Tibial artery (tissue), 4 donors: ENCODE measurements around the gene CATSPERZ.

ENCODE experiments used
- DNase-seq, 2 donors: peaks; one replicate each; pipeline ENCODE4 v3.0.0-alpha.2; 2019
- H3K27ac ChIP-seq, 2 donors: fragments of 200-600 bp; sonication (generic) in 1 of 2; 1 replicate in 1 of 2; 2 replicates in 1 of 2; pipeline ENCODE4 v1.5.1; 2018 to 2019; ENCODE audit warnings: mild to moderate bottlenecking in 1 of 2
- H3K27me3 ChIP-seq, 2 donors: fragments of 200-600 bp; sonication (generic) in 1 of 2; one replicate each; pipeline versions ENCODE4 v1.5.1 to v1.6.0; 2016 to 2019
- H3K36me3 ChIP-seq, 3 donors: fragments of 200-600 bp; sonication (generic) in 2 of 3; one replicate each; pipeline ENCODE4 v1.5.1; 2016 to 2019; ENCODE audit warnings: mild to moderate bottlenecking in 2 of 3
- H3K4me1 ChIP-seq, 4 donors: fragments of 200-600 bp; sonication (generic) in 2 of 4; 1 replicate in 3 of 4; 2 replicates in 1 of 4; pipeline ENCODE4 v1.5.1; 2016 to 2019
- H3K4me3 ChIP-seq, 2 donors: fragments of 200-600 bp; sonication (generic) in 1 of 2; 1 replicate in 1 of 2; 2 replicates in 1 of 2; pipeline ENCODE4 v1.5.1; 2018 to 2019; ENCODE audit warnings: mild to moderate bottlenecking in 2 of 2
- H3K9me3 ChIP-seq, 3 donors: fragments of 200-600 bp; sonication (generic) in 1 of 3; one replicate each; pipeline ENCODE4 v1.5.1; 2016 to 2019
- intact Hi-C: fragments of 100-400 bp; cut with DNase I; formaldehyde crosslinking; loops from one replicate; pipeline ENCODE4 v1.15.0; 2023; ENCODE audit warnings: low total_unique reads
- TF ChIP-seq, protein P1 (sequence below), 2 experiments: fragments of 200-600 bp in 1 of 2; fragments of 450-650 bp in 1 of 2; IDR thresholded peaks; one replicate each; pipeline ENCODE4 v1.5.1; 2017 to 2019; ENCODE audit warnings: antibody characterized with exemption in 2 of 2, mild to moderate bottlenecking in 1 of 2, moderate library complexity in 1 of 2

Gene CATSPERZ

DNA sequence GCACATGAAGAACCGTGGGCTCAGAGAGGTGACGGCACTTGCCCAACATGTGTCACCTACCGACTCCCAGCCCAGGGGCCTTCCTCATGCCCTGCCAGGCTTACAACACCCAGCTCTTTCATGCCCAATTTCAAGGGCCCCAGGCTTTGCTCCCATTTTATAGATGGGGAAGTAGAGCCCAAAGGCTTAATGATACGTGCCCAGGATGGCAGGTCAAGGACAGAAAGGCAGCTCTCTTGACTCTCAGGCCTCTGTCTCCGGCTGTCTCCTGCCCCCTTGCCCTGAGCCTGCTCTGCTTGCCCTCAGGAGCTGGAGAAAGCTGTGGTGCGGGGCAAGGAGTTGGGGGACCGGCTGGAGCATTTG, 48.8 kb downstream of the CATSPERZ start:
- Histone ChIP-seq H3K9me3 (no peaks in the 10 kb centered on the region), H3K27me3 (no peaks in the 10 kb centered on the region), H3K36me3 (no peaks in the 10 kb centered on the region), H3K4me1 (peaks cover 0 to 7% (median 0%) of the 10 kb centered on the region in 4 donors), H3K4me3 (no peak overlapping the region), H3K27ac (no peak overlapping the region)
- TF ChIP-seq, protein P1, sequence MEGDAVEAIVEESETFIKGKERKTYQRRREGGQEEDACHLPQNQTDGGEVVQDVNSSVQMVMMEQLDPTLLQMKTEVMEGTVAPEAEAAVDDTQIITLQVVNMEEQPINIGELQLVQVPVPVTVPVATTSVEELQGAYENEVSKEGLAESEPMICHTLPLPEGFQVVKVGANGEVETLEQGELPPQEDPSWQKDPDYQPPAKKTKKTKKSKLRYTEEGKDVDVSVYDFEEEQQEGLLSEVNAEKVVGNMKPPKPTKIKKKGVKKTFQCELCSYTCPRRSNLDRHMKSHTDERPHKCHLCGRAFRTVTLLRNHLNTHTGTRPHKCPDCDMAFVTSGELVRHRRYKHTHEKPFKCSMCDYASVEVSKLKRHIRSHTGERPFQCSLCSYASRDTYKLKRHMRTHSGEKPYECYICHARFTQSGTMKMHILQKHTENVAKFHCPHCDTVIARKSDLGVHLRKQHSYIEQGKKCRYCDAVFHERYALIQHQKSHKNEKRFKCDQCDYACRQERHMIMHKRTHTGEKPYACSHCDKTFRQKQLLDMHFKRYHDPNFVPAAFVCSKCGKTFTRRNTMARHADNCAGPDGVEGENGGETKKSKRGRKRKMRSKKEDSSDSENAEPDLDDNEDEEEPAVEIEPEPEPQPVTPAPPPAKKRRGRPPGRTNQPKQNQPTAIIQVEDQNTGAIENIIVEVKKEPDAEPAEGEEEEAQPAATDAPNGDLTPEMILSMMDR (IDR thresholded peaks at IDR 0.05): no peak
- intact Hi-C loops: no loop called here
- no peak for DNase-seq

DNA sequence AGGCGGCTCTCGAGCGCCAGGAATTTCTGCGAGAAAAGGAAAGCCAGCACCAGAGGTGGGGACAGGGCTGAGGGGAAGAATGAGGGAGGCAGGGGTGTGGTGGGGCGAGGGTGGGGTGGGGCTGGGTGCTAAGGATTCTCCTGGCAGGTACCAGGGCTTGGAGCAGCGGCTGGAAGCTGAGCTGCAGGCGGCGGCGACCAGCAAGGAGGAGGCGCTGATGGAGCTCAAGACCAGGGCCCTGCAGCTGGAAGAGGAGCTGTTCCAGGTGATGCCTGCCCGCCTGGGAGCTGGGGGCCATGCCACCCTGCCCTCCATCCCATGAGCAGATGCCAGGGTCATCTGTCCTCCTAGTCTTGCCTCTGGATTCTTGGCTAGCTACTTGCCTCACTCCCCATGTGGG, 49.2 kb downstream of the CATSPERZ start:
- intact Hi-C loops: no loop called here
- H3K4me3 ChIP-seq: no peak overlapping the region
- H3K4me1 ChIP-seq: peaks cover 0 to 7% (median under 1%) of the 10 kb centered on the region in 4 donors
- H3K27me3 ChIP-seq: no peaks in the 10 kb centered on the region
- TF ChIP-seq, protein P1 (IDR thresholded peaks at IDR 0.05): no peak
- H3K27ac ChIP-seq: no peak overlapping the region
- H3K9me3 ChIP-seq: no peaks in the 10 kb centered on the region
- DNase-seq: no peak
- H3K36me3 ChIP-seq: no peaks in the 10 kb centered on the region

DNA sequence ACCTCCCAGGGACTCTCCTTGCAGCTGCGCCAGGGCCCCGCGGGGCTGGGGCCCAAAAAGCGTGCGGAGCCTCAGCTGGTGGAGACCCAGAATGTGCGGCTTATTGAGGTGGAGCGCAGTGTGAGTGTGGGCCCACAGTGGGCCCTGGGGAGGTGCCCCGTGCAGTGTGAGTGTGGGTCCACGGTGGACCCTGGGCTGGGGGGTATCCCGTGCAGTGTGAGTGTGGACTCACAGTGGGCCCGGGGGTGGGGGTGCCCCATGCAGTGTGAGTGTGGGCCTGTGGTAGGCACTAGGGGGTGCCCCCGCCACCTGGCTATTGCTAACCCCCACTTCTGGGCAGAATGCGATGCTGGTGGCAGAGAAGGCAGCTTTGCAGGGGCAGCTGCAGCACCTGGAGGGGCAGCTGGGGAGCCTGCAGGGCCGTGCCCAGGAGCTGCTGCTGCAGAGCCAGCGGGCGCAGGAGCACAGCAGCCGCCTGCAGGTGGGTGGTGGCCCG, 51.0 kb downstream of the CATSPERZ start:
- DNase-seq: no peak
- Histone ChIP-seq H3K36me3 (no peaks in the 10 kb centered on the region), H3K27ac (no peak overlapping the region), H3K4me3 (no peak overlapping the region), H3K9me3 (no peaks in the 10 kb centered on the region), H3K27me3 (no peaks in the 10 kb centered on the region), H3K4me1 (peaks cover 0 to 19% (median 10%) of the 10 kb centered on the region in 4 donors)
- intact Hi-C loops: no loop called here
- TF ChIP-seq, protein P1 (IDR thresholded peaks at IDR 0.05): no peak

DNA sequence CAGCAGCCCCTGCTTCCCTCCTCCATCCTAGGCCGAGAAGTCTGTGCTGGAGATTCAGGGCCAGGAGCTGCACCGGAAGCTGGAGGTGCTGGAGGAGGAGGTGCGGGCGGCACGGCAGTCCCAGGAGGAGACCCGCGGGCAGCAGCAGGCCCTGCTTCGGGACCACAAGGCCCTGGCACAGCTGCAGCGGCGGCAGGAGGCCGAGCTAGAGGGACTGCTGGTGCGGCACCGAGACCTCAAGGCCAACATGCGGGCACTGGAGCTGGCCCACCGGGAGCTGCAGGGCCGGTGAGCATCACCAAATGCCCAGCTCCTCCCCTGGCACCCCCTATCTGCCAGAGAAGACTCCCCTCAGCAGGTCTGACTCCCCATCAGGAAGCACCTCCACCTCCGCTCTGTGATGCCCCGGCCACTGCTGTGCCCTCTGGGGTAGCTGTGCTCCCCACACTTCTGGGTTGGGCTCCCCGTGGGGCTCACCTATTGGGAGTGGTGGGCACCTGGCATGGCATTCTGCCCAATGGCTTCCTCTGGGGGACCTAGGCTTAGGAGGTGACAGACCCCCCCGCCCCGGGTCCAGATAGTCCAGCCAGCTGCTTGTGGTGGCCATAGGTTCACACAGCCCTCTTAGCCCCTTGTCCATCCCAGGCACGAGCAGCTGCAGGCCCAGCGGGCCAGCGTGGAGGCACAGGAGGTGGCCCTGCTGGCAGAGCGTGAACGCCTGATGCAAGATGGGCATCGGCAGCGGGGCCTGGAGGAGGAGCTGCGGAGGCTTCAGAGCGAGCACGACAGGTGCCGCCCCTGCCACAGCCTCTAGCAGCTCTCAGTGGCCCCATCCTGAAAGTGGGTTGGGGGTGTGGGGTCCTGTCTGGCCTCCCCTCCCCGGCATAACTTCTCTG, 52.2 kb downstream of the CATSPERZ start:
- Histone ChIP-seq H3K4me1 (peaks cover 0 to 24% (median 12%) of the 10 kb centered on the region in 4 donors), H3K36me3 (no peaks in the 10 kb centered on the region), H3K4me3 (no peak overlapping the region), H3K9me3 (no peaks in the 10 kb centered on the region), H3K27ac (no peak overlapping the region), H3K27me3 (no peaks in the 10 kb centered on the region)
- DNase-seq: peak in 1 of 2 donors; percentile 65
- TF ChIP-seq, protein P1 (IDR thresholded peaks at IDR 0.05): no peak
- intact Hi-C loops: no loop called here

DNA sequence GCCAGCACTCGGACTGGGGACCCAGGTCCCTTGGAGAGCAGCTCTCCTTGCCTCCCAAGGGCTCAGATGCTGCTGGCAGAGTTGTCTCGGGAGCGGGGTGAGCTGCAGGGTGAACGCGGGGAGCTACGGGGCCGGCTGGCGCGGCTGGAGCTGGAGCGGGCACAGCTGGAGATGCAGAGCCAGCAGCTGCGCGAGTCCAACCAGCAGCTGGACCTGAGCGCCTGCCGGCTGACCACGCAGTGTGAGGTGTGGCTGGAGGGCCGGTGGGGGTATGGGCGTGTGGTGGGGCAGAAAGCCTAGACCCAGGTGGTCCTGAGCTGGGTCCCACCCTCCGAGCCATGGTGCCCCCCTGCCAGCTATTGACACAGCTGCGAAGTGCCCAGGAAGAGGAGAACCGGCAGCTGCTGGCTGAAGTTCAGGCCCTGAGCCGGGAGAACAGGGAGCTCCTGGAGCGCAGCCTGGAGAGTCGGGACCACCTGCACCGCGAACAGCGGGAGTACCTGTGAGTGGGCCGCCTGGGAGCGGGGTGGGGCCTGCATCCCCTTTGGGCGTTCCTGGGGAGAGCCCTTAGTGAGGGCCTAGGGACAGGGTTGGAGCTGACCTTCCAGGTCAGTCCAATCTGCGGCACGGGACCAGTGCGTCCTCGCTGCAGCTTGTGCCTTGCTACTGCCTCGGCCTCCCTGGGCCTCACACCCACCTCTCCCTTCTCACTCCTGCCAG, 53.0 kb downstream of the CATSPERZ start:
- intact Hi-C loops: no loop called here
- DNase-seq: peak in 1 of 2 donors; percentile 66
- TF ChIP-seq, protein P1 (IDR thresholded peaks at IDR 0.05): no peak
- no peaks in the 10 kb centered on the region for H3K36me3 ChIP-seq
- no peaks in the 10 kb centered on the region for H3K27me3 ChIP-seq
- no peak overlapping the region for H3K27ac ChIP-seq
- no peaks in the 10 kb centered on the region for H3K9me3 ChIP-seq
- no peak overlapping the region for H3K4me3 ChIP-seq
- H3K4me1 ChIP-seq: peaks cover 0 to 29% (median 19%) of the 10 kb centered on the region in 4 donors
